A673 (cell line): ENCODE data around the gene GPALPP1.

Experiments
- EZH2 ChIP-seq: fragments of 200-600 bp; sonication (generic); IDR thresholded peaks from 2 replicates; pipeline ENCODE4 v1.6.1; 2017; ENCODE audit warnings: borderline replicate concordance, low read depth, mild to moderate bottlenecking, mixed read lengths, antibody characterized with exemption, low read length; ENCODE audit not compliant: poor library complexity, severe bottlenecking
- TF ChIP-seq, protein P1 (sequence below): fragments of 300-800, 200-600 bp; sonication (generic); conservative IDR thresholded peaks from 2 replicates; pipeline ENCODE4 v1.5.1; 2017; ENCODE audit warnings: low read depth, mild to moderate bottlenecking, antibody characterized with exemption, low read length, moderate library complexity, mixed read lengths

DNA sequence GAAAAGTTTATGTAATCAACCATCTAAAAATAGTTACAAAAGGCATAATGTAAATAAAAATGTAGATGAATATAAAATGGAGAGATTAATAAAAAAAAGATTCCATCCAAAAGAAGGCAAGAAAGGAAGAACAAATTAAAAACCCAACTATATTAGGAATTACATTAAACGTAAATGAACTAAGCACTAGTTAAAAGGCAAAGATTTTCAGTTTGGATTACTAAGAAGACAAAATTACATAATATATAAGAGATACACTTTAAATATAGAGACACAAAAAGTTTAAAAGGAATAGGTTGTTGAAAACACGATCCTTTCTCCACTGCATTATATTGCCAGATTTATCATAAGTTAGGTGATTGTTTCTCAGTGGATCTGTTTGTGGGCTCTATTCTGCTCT, 27.3 kb upstream of the GPALPP1 start:
- TF ChIP-seq, protein P1, sequence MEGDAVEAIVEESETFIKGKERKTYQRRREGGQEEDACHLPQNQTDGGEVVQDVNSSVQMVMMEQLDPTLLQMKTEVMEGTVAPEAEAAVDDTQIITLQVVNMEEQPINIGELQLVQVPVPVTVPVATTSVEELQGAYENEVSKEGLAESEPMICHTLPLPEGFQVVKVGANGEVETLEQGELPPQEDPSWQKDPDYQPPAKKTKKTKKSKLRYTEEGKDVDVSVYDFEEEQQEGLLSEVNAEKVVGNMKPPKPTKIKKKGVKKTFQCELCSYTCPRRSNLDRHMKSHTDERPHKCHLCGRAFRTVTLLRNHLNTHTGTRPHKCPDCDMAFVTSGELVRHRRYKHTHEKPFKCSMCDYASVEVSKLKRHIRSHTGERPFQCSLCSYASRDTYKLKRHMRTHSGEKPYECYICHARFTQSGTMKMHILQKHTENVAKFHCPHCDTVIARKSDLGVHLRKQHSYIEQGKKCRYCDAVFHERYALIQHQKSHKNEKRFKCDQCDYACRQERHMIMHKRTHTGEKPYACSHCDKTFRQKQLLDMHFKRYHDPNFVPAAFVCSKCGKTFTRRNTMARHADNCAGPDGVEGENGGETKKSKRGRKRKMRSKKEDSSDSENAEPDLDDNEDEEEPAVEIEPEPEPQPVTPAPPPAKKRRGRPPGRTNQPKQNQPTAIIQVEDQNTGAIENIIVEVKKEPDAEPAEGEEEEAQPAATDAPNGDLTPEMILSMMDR: no peak
- no peak for TF ChIP-seq EZH2
